HepG2 (cell line): Measurements from ENCODE around the gene TBC1D22A. TPM values are rescaled to one million over a fixed set of nuclear protein-coding genes. Genes with fewer than 3 reads are reported as not detected.
A peak's percentile ranks its signal among the peaks of the same experiment; 100 is the strongest.

ENCODE experiments used
- CBX2 ChIP-seq, 2 experiments: fragments of 200-600 bp in 1 of 2; sonication (generic); formaldehyde crosslinking in 1 of 2; IDR thresholded peaks; 2 replicates each; pipeline versions ENCODE4 v1.7.0 to v1.8.1; 2018 to 2022; ENCODE audit warnings: low read depth in 2 of 2, low read length in 1 of 2, mild to moderate bottlenecking in 1 of 2, missing genetic modification reagents in 1 of 2
- FOXP1 ChIP-seq, 2 experiments: fragments of 450-650 bp in 1 of 2; IDR thresholded peaks; 2 replicates each; pipeline ENCODE4 v1.6.1; 2017 to 2018; ENCODE audit warnings: antibody characterized with exemption in 1 of 2
- FOXP4 ChIP-seq: sonication (generic); formaldehyde crosslinking; IDR thresholded peaks from 2 replicates; pipeline ENCODE4 v1.4.0; 2020; ENCODE audit warnings: missing genetic modification reagents
- GTF2F1 ChIP-seq: fragments of 150-350 bp; IDR thresholded peaks from 2 replicates; pipeline ENCODE4 v1.6.1; 2014; ENCODE audit warnings: low read length
- PAXIP1 ChIP-seq: sonication (generic); formaldehyde crosslinking; conservative IDR thresholded peaks from 2 replicates; pipeline ENCODE4 v1.4.0; 2020; ENCODE audit warnings: mild to moderate bottlenecking, missing genetic modification reagents, moderate library complexity
- SAP130 ChIP-seq: IDR thresholded peaks from 2 replicates; pipeline ENCODE4 v1.6.1; 2016; ENCODE audit warnings: low read depth
- SOX13 ChIP-seq, 3 experiments: fragments of 450-650 bp in 1 of 3; sonication (generic) in 1 of 3; formaldehyde crosslinking in 1 of 3; IDR thresholded peaks in 2 of 3; conservative IDR thresholded peaks in 1 of 3; 2 replicates each; pipeline versions ENCODE4 v1.5.0 to v1.6.1; 2016 to 2020; ENCODE audit warnings: antibody characterized with exemption in 1 of 3, mild to moderate bottlenecking in 1 of 3, missing compliant biosample characterization in 1 of 3, missing genetic modification reagents in 1 of 3, moderate library complexity in 1 of 3
- SOX5 ChIP-seq: IDR thresholded peaks from 2 replicates; pipeline ENCODE4 v1.6.1; 2016; ENCODE audit warnings: borderline replicate concordance
- SOX6 ChIP-seq, 2 experiments: fragments of 450-650 bp in 1 of 2; sonication (generic) in 1 of 2; formaldehyde crosslinking in 1 of 2; IDR thresholded peaks; 2 replicates each; pipeline versions ENCODE4 v1.4.0 to v1.6.1; 2017 to 2020; ENCODE audit warnings: antibody characterized with exemption in 1 of 2, mild to moderate bottlenecking in 1 of 2, missing genetic modification reagents in 1 of 2
- TBX2 ChIP-seq: sonication (generic); formaldehyde crosslinking; IDR thresholded peaks from 2 replicates; pipeline ENCODE4 v1.5.0; 2020; ENCODE audit warnings: missing genetic modification reagents, mild to moderate bottlenecking, borderline replicate concordance
- TMF1 ChIP-seq: sonication (generic); formaldehyde crosslinking; IDR thresholded peaks from 2 replicates; pipeline ENCODE4 v1.8.1; 2022; ENCODE audit warnings: low read depth, missing genetic modification reagents
- ZNF263 ChIP-seq: sonication (generic); formaldehyde crosslinking; IDR thresholded peaks from 2 replicates; pipeline ENCODE4 v1.4.0; 2020; ENCODE audit warnings: missing genetic modification reagents
- ZNF652 ChIP-seq: IDR thresholded peaks from 2 replicates; pipeline ENCODE4 v1.6.1; 2016; ENCODE audit warnings: low read depth, borderline replicate concordance
- polyA plus RNA-seq, 8 experiments: library from polyadenylated mRNA; depleted of rRNA in 3 of 8; stranded (reverse) in 7 of 8; unstranded in 1 of 8; fragments of >200 nt; fragmentation: Illumina TruSeq in 4 of 8; extraction: Trizol in 4 of 8; gene quantifications; 2 replicates each; pipeline versions ENCODE4 v1.2.1 to v1.2.3, GENCODE V29; 2011 to 2016; ENCODE audit warnings: low read depth in 4 of 8, missing spikeins in 1 of 8, mixed read lengths in 1 of 8; ENCODE audit not compliant: insufficient read depth in 1 of 8
- total RNA-seq, 5 experiments: library from RNA; depleted of rRNA; stranded (reverse); fragments of >200 nt; fragmentation: Illumina TruSeq; extraction: Trizol; gene quantifications; 2 replicates each; pipeline ENCODE4 v1.2.3, GENCODE V29; 2016; ENCODE audit warnings: low read depth in 1 of 5

TBC1D22A gene
- total and polyA plus RNA-seq, 2 of the 13 experiments (the other 11 are each of a cell fraction or from before 2014, with no cell fraction given) = 17.3 to 18.0 TPM

GRCh38 chr22:47039356-47039755, 276.9 kb downstream of the TBC1D22A start (continued):
- TF ChIP-seq PAXIP1 (CRISPR knock-in tag) (peak; percentile 43; the same call in 1 of the 2 replicates), CBX2 (IDR thresholded peaks at IDR 0.05; ENCODE audit: low read depth, low read length) (no peak), CBX2 (CRISPR knock-in tag; IDR thresholded peaks at IDR 0.05; ENCODE audit: low read depth) (no peak), ZNF652 (CRISPR knock-in tag) (peak; percentile 60; the same call in 1 of the 2 replicates), SOX5 (CRISPR knock-in tag) (peak; percentile 42; the same call in 1 of the 2 replicates), SOX6 (IDR thresholded peaks at IDR 0.05) (no peak), SOX6 (CRISPR knock-in tag; IDR thresholded peaks at IDR 0.05) (peak; percentile 72), GTF2F1 (no peak), ZNF263 (CRISPR knock-in tag) (peak; percentile 83), SOX13 (IDR thresholded peaks at IDR 0.05) (no peak), SOX13 (CRISPR knock-in tag; conservative IDR thresholded peaks at IDR 0.05 in 1 of 2, IDR thresholded peaks at IDR 0.05 in 1 of 2) (peak in 1 of 2 experiments; percentile 68; a peak in 2 of 4 replicates), FOXP1 (IDR thresholded peaks at IDR 0.05) (no peak), FOXP1 (CRISPR knock-in tag; IDR thresholded peaks at IDR 0.05) (peak; percentile 46; the same call in 1 of the 2 replicates), FOXP4 (CRISPR knock-in tag) (peak; percentile 34; the same call in 1 of the 2 replicates), TMF1 (CRISPR knock-in tag) (no peak), TBX2 (CRISPR knock-in tag) (peak; percentile 55; the same call in 1 of the 2 replicates), SAP130 (peak; percentile 16; the same call in 1 of the 2 replicates)
